ENCODE measurements around the gene PIP4K2A. TPM values are rescaled to one million over a fixed set of nuclear protein-coding genes. Genes with fewer than 3 reads are reported as not detected.

The PIP4K2A gene
- total RNA-seq, 2 donors from 2014 or later: 15.0 to 17.8 TPM

DNA sequence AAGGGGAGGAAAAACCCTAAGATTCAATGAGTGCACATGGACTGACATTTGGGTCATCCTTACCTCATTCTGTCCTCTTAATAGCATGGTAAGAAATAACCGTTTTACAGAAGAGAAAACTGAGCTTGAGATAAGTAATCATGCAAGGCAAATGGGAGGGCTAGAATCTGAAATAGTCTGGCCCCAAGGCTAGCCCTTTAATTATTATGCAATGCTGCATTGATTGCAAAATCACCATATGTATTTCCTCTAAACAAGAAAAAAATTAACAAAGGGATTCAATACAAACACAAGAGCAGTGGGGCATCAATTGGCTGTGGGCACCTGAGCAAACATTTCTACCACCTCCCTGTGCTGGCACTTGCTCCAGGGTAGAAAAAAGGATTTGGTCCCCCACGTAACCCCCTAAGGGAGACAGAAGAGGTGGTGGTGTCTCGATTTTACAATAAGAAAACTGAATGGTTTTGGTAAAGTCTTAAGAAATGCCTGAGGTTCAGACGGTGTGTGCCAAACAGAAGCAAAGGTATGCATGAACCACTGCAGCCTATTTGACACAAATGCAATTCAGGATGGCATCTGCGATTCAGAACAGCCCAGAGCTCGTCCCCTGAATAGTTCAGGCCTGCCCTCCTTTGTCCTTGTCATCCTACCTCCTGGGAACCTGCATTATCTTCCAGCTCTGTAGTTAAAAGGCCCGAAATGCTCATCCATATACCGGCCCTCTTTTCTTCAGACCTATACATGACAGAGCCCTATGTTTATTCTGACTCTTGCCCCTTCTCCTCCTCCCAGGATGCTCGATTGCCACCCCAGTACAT, 23.6 kb downstream of the PIP4K2A start:
- Mint-ChIP-seq H3K9me3 (peaks cover 20% of the 10 kb centered on the region), H3K4me3 (no peak overlapping the region), H3K4me1 (no peaks in the 10 kb centered on the region), H3K27me3 (ENCODE audit: insufficient read depth) (no peaks in the 10 kb centered on the region), H3K27ac (no peak overlapping the region), H3K36me3 (ENCODE audit: low read depth) (peaks cover 6% of the 10 kb centered on the region)
- H3K4me1 ChIP-seq (ENCODE audit: control insufficient read depth, insufficient read depth, low read length): no peaks in the 10 kb centered on the region
- no peaks in the 10 kb centered on the region for H3K27me3 ChIP-seq (ENCODE audit: control insufficient read depth, insufficient read depth, low read length, poor library complexity, severe bottlenecking)
- no peak overlapping the region for H3K27ac ChIP-seq (ENCODE audit: low read depth, low read length)
- 40 to 54% methylated on average over 8 to 9 of the region's 9 CpGs for WGBS, 2 experiments (ENCODE audit: insufficient coverage in 1 of 2, insufficient read length in 1 of 2)
- H3K9me3 ChIP-seq (ENCODE audit: control insufficient read depth, low read length): peaks cover 8% of the 10 kb centered on the region
- TF ChIP-seq, protein P1, sequence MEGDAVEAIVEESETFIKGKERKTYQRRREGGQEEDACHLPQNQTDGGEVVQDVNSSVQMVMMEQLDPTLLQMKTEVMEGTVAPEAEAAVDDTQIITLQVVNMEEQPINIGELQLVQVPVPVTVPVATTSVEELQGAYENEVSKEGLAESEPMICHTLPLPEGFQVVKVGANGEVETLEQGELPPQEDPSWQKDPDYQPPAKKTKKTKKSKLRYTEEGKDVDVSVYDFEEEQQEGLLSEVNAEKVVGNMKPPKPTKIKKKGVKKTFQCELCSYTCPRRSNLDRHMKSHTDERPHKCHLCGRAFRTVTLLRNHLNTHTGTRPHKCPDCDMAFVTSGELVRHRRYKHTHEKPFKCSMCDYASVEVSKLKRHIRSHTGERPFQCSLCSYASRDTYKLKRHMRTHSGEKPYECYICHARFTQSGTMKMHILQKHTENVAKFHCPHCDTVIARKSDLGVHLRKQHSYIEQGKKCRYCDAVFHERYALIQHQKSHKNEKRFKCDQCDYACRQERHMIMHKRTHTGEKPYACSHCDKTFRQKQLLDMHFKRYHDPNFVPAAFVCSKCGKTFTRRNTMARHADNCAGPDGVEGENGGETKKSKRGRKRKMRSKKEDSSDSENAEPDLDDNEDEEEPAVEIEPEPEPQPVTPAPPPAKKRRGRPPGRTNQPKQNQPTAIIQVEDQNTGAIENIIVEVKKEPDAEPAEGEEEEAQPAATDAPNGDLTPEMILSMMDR (conservative IDR thresholded peaks at IDR 0.05): no peak
- DNase-seq: peak; percentile 47
- no peak overlapping the region for H3K9ac ChIP-seq (ENCODE audit: extremely low read depth, low read length, poor library complexity, severe bottlenecking)
- H3K4me3 ChIP-seq (ENCODE audit: low read length): no peak overlapping the region
- H3K36me3 ChIP-seq (ENCODE audit: control insufficient read depth, insufficient read depth, low read length): no peaks in the 10 kb centered on the region

DNA sequence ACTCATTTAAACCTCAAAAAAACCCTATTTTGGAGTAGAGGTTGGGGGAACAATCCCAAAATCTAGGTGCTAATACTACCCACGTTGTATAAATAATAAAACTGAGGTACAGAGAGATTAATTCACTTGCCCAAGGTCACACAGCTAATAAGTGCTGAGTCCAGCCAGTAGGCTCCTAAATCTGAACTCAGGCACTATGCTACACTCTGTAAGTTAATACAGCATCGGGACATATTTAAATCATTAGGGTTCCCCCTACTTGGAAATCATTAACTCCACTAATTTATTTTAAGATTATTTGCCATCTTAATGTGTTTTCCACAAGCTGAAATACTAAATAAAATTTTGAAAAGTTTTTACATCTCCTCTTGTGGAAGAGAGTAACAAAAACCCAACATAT, 24.2 kb downstream of the PIP4K2A start:
- Mint-ChIP-seq H3K27me3 (ENCODE audit: insufficient read depth) (no peaks in the 10 kb centered on the region), H3K27ac (no peak overlapping the region), H3K36me3 (ENCODE audit: low read depth) (peaks cover 6% of the 10 kb centered on the region), H3K4me1 (no peaks in the 10 kb centered on the region), H3K4me3 (no peak overlapping the region), H3K9me3 (peaks cover 20% of the 10 kb centered on the region)
- Histone ChIP-seq H3K9me3 (ENCODE audit: control insufficient read depth, low read length) (peaks cover 8% of the 10 kb centered on the region), H3K4me3 (ENCODE audit: low read length) (no peak overlapping the region), H3K27me3 (ENCODE audit: control insufficient read depth, insufficient read depth, low read length, poor library complexity, severe bottlenecking) (no peaks in the 10 kb centered on the region), H3K27ac (ENCODE audit: low read depth, low read length) (no peak overlapping the region), H3K9ac (ENCODE audit: extremely low read depth, low read length, poor library complexity, severe bottlenecking) (no peak overlapping the region), H3K4me1 (ENCODE audit: control insufficient read depth, insufficient read depth, low read length) (no peaks in the 10 kb centered on the region), H3K36me3 (ENCODE audit: control insufficient read depth, insufficient read depth, low read length) (no peaks in the 10 kb centered on the region)
- no peak for DNase-seq
- TF ChIP-seq, protein P1 (conservative IDR thresholded peaks at IDR 0.05): no peak
- 78% methylated on average over 2 of the region's 2 CpGs; no CpG with 5 or more reads in 1 of the 2 experiments for WGBS, 2 experiments (ENCODE audit: insufficient coverage in 1 of 2, insufficient read length in 1 of 2)

DNA sequence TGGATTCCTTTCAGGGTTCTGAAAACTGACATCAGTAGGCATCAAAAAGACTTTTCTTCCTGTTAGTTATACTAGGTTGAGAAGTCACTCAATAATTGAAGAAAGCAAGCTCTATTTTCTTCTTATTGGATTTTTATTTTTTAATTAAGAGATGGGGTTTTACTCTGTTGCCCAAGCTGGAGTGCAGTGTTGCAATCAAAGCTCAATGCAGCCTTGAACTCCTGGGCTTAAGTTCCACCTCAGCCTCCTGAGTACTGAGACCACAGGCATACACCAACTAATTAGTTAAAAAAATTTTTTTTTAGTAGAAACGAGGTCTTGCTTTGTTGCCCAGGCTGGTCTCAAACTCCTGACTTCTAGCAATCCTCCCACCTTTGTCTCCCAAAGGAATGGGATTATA, 28.0 kb downstream of the PIP4K2A start:
- no peaks in the 10 kb centered on the region for H3K36me3 ChIP-seq (ENCODE audit: control insufficient read depth, insufficient read depth, low read length)
- no peaks in the 10 kb centered on the region for H3K27me3 ChIP-seq (ENCODE audit: control insufficient read depth, insufficient read depth, low read length, poor library complexity, severe bottlenecking)
- Mint-ChIP-seq H3K9me3 (no peaks in the 10 kb centered on the region), H3K36me3 (ENCODE audit: low read depth) (no peaks in the 10 kb centered on the region), H3K4me1 (peaks cover 12% of the 10 kb centered on the region), H3K27ac (no peak overlapping the region), H3K27me3 (ENCODE audit: insufficient read depth) (no peaks in the 10 kb centered on the region), H3K4me3 (no peak overlapping the region)
- TF ChIP-seq, protein P1 (conservative IDR thresholded peaks at IDR 0.05): no peak
- H3K9me3 ChIP-seq (ENCODE audit: control insufficient read depth, low read length): no peaks in the 10 kb centered on the region
- H3K4me1 ChIP-seq (ENCODE audit: control insufficient read depth, insufficient read depth, low read length): no peaks in the 10 kb centered on the region
- DNase-seq: no peak
- H3K27ac ChIP-seq (ENCODE audit: low read depth, low read length): no peak overlapping the region
- 86 to 92% methylated on average over 1 of the region's 1 CpG for WGBS, 2 experiments (ENCODE audit: insufficient coverage in 1 of 2, insufficient read length in 1 of 2)
- no peak overlapping the region for H3K9ac ChIP-seq (ENCODE audit: extremely low read depth, low read length, poor library complexity, severe bottlenecking)
- no peak overlapping the region for H3K4me3 ChIP-seq (ENCODE audit: low read length)
